Lung (tissue), 12 donors: ENCODE results near the gene LOXHD1. TPM values are rescaled to one million over a fixed set of nuclear protein-coding genes. Genes with fewer than 3 reads are reported as not detected.

Experiments used
- ATAC-seq: fragments of 200-7000 bp; cut with Tn5 transposase; one replicate; pipeline ENCODE4 v1.9.1; 2020; ENCODE audit warnings: moderate number of reproducible peaks; ENCODE audit not compliant: insufficient read depth, low FRiP score
- DNase-seq, 3 donors: peaks; one replicate each; pipeline ENCODE4 v3.0.0-alpha.2; 2013 to 2017
- H3K27ac ChIP-seq, 2 donors: one replicate each; pipeline ENCODE4 v1.5.1; 2013; ENCODE audit warnings: mild to moderate bottlenecking in 2 of 2, moderate library complexity in 2 of 2, control low read depth in 1 of 2, inconsistent platforms in 1 of 2, low read depth in 1 of 2, low read length in 1 of 2
- H3K27me3 ChIP-seq, 3 donors: one replicate each; pipeline ENCODE4 v1.5.1; 2013; ENCODE audit warnings: low read length in 2 of 3; ENCODE audit not compliant: control insufficient read depth in 3 of 3, insufficient read depth in 3 of 3
- H3K36me3 ChIP-seq, 4 donors: one replicate each; pipeline ENCODE4 v1.5.1; 2013; ENCODE audit warnings: low read length in 4 of 4, mild to moderate bottlenecking in 1 of 4, moderate library complexity in 1 of 4; ENCODE audit not compliant: control insufficient read depth in 4 of 4, insufficient read depth in 4 of 4
- H3K4me1 ChIP-seq, 5 donors: one replicate each; pipeline ENCODE4 v1.5.1; 2013; ENCODE audit warnings: low read length in 5 of 5, mild to moderate bottlenecking in 2 of 5, moderate library complexity in 1 of 5; ENCODE audit not compliant: control insufficient read depth in 5 of 5, insufficient read depth in 5 of 5
- H3K4me3 ChIP-seq: one replicate; pipeline ENCODE4 v1.5.1; 2013; ENCODE audit warnings: mild to moderate bottlenecking, control low read depth, moderate library complexity
- H3K9ac ChIP-seq, 2 donors: one replicate each; pipeline ENCODE4 v1.5.1; 2013; ENCODE audit warnings: low read length in 2 of 2, control low read depth in 1 of 2; ENCODE audit not compliant: insufficient read depth in 1 of 2
- H3K9me3 ChIP-seq, 4 donors: one replicate each; pipeline ENCODE4 v1.5.1; 2013; ENCODE audit warnings: low read length in 3 of 4, mild to moderate bottlenecking in 1 of 4, moderate library complexity in 1 of 4; ENCODE audit not compliant: control insufficient read depth in 4 of 4, insufficient read depth in 3 of 4
- CTCF ChIP-seq: IDR thresholded peaks from 2 replicates; pipeline ENCODE4 v1.5.1; 2012; ENCODE audit warnings: mild to moderate bottlenecking; ENCODE audit errors: control extremely low read depth, extremely low read depth
- WGBS, 2 donors: extraction: QIAGEN DNeasy Blood & Tissue Kit; methylation state at CpG; one replicate each; pipeline ENCODE4 v1.1.7; 2013; 5-methylcytosine and 5-hydroxymethylcytosine counted together
- polyA plus RNA-seq, 2 donors: library from polyadenylated mRNA; stranded (reverse); fragments of 200-250 nt; gene quantifications; one replicate each; pipeline ENCODE4 v1.2.1, GENCODE V29; 2013
- total RNA-seq, 2 donors: library from RNA; depleted of rRNA in 1 of 2; stranded (reverse); fragments of >200 nt in 1 of 2; gene quantifications; one replicate each; pipeline ENCODE4 v1.2.1, GENCODE V29; 2014 to 2021
- donor health status: control.
- donor health status: control.
- donor health status: Bipolar disorder and iron deficiency.
- donor health status: healthy.
- donor health status: DM: yes; HTN: yes; CAD: no.

LOXHD1 gene
- total and polyA plus RNA-seq, 4 donors = 0.45 to 3.1 (median 1.2) TPM

- Histone ChIP-seq H3K27ac (no peak overlapping the region), H3K9ac (no peak overlapping the region), H3K9me3 (peaks cover 0 to 14% (median 0%) of the 10 kb centered on the region in 4 donors), H3K36me3 (no peaks in the 10 kb centered on the region), H3K4me1 (peaks cover 0 to 11% (median 0%) of the 10 kb centered on the region in 5 donors), H3K4me3 (no peak overlapping the region), H3K27me3 (no peaks in the 10 kb centered on the region)
- DNase-seq = no peak
- 89 to 95% methylated on average over 11 of the region's 11 CpGs for WGBS, 2 donors
- no peak for ATAC-seq
- no peak for TF ChIP-seq CTCF
These were observed 79.5 kb downstream of the LOXHD1 start for GRCh38 chr18:46577546-46577945.

GRCh38 chr18:46575851-46576250, 81.2 kb downstream of the LOXHD1 start:
- 94 to 98% methylated on average over 6 of the region's 6 CpGs for WGBS, 2 donors
- Histone ChIP-seq H3K4me1 (peaks cover 0 to 11% (median 0%) of the 10 kb centered on the region in 5 donors), H3K36me3 (no peaks in the 10 kb centered on the region), H3K4me3 (no peak overlapping the region), H3K9me3 (peaks cover 0 to 14% (median 0%) of the 10 kb centered on the region in 4 donors), H3K27me3 (no peaks in the 10 kb centered on the region), H3K27ac (no peak overlapping the region), H3K9ac (no peak overlapping the region)
- no peak for TF ChIP-seq CTCF
- DNase-seq = no peak
- no peak for ATAC-seq

DNA sequence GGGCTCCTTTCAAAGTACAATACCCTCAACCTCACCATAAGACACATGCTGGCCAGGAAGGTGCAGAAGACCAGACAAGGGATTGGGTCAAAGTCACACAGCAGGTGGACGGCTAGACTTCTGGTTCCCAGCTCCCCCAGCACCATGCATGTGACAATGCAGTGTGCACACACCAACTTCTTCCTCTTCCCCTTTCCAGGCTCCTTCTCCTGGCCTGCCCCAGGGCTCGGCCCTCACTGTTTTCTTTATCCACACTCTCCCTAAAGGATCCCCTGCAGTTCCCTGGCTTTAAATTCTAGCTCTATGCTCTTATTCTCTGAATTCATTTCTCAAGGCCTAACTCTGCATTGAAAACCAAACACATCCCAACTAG, 82.3 kb downstream of the LOXHD1 start:
- TF ChIP-seq CTCF = no peak
- Histone ChIP-seq H3K4me1 (peaks cover 0 to 11% (median 0%) of the 10 kb centered on the region in 5 donors), H3K27me3 (no peaks in the 10 kb centered on the region), H3K9ac (no peak overlapping the region), H3K27ac (no peak overlapping the region), H3K9me3 (peaks cover 0 to 12% (median 0%) of the 10 kb centered on the region in 4 donors), H3K4me3 (no peak overlapping the region), H3K36me3 (no peaks in the 10 kb centered on the region)
- no peak for ATAC-seq
- WGBS, 2 donors = 43 to 79% methylated on average over 2 of the region's 2 CpGs
- DNase-seq = no peak

DNA sequence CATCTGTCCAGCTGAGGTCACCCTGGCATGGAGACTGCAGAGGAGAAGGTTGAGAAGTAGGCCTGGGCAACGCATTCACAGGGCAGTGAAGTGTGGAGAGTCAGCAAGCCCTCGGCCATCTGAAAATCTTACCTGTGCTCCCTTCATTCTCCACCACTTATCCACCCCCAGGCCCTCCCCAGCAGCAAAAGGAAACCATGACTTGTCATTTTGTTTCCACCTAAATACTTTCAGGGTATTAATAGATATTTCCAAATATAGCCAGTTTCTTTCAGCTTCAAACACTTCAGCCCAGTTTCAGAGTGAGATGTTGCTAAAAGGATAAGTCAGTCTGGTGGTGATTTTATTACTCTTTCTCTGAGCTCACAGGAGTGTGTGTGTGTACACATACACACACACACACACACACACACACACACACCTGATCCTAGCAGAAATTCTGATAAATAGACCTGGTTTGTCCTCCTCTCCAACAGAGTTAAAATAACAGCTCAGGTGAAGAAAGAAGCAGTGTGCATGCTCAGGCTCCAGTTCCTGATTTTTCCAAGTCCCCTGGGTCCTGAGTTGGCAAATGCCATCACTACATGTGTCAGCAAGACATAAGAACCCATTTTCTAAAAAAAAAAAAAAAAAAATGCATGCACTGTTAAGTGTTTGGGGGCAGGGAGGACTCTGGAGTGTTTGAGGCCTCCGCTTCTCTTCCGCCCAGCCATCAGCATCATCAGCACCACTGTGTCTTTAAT, 82.8 kb downstream of the LOXHD1 start:
- no peak overlapping the region for H3K9ac ChIP-seq
- peaks cover 0 to 11% (median 0%) of the 10 kb centered on the region in 5 donors for H3K4me1 ChIP-seq
- H3K4me3 ChIP-seq = no peak overlapping the region
- 89 to 94% methylated on average over 4 of the region's 4 CpGs for WGBS, 2 donors
- TF ChIP-seq CTCF = no peak
- H3K27ac ChIP-seq = no peak overlapping the region
- ATAC-seq (no peak), DNase-seq (no peak)
- peaks cover 0 to 4% (median 0%) of the 10 kb centered on the region in 3 donors for H3K27me3 ChIP-seq
- H3K36me3 ChIP-seq = no peaks in the 10 kb centered on the region
- H3K9me3 ChIP-seq = peaks cover 0 to 12% (median 0%) of the 10 kb centered on the region in 4 donors
